Esophagus muscularis mucosa (tissue), 4 donors: ENCODE data around the gene RNF26. TPM values are rescaled to one million over a fixed set of nuclear protein-coding genes. Genes with fewer than 3 reads are reported as not detected.

ENCODE experiments used
- DNase-seq: peaks from one replicate; pipeline ENCODE4 v3.0.0-alpha.2; 2017; ENCODE audit errors: extremely low spot score
- H3K27ac ChIP-seq, 4 donors: fragments of 200-600 bp; sonication (generic); replicated peaks in 1 of 4; 1 replicate in 3 of 4; 2 replicates in 1 of 4; pipeline ENCODE4 v1.5.1; 2016 to 2019; ENCODE audit warnings: mild to moderate bottlenecking in 1 of 4
- H3K27me3 ChIP-seq, 4 donors: fragments of 200-600 bp; sonication (generic); one replicate each; pipeline versions ENCODE4 v1.5.1 to v1.6.0; 2016 to 2019
- H3K36me3 ChIP-seq, 4 donors: fragments of 200-600 bp; sonication (generic); one replicate each; pipeline ENCODE4 v1.5.1; 2016 to 2019
- H3K4me1 ChIP-seq, 4 donors: fragments of 200-600 bp; sonication (generic); one replicate each; pipeline ENCODE4 v1.5.1; 2016 to 2019
- H3K4me3 ChIP-seq, 4 donors: fragments of 200-600 bp; sonication (generic); 1 replicate in 2 of 4; 2 replicates in 2 of 4; pipeline ENCODE4 v1.5.1; 2016 to 2019; ENCODE audit warnings: mild to moderate bottlenecking in 4 of 4, moderate library complexity in 1 of 4
- H3K9me3 ChIP-seq, 4 donors: fragments of 200-600 bp; sonication (generic); 1 replicate in 3 of 4; 2 replicates in 1 of 4; pipeline ENCODE4 v1.5.1; 2016 to 2019
- EP300 ChIP-seq: sonication (generic); formaldehyde crosslinking; IDR thresholded peaks from one replicate; pipeline ENCODE4 v1.6.1; 2017; ENCODE audit warnings: antibody characterized with exemption
- POLR2A ChIP-seq: fragments of 450-650 bp; IDR thresholded peaks from one replicate; pipeline ENCODE4 v1.6.1; 2017; ENCODE audit warnings: antibody characterized with exemption, moderate library complexity, mild to moderate bottlenecking, low read depth
- POLR2AphosphoS5 ChIP-seq, 2 donors: sonication (generic); formaldehyde crosslinking; IDR thresholded peaks; one replicate each; pipeline ENCODE4 v1.6.1; 2017; ENCODE audit warnings: antibody characterized with exemption in 2 of 2
- WGBS: methylation state at CpG from one replicate; pipeline ENCODE4 v1.1.5; 2018; 5-methylcytosine and 5-hydroxymethylcytosine counted together
- intact Hi-C: fragments of 100-400 bp; cut with DNase I; formaldehyde crosslinking; loops from one replicate; pipeline ENCODE4 v1.15.1; 2023
- total RNA-seq, 4 donors: library from RNA; depleted of rRNA; stranded (reverse); fragments of >200 nt; gene quantifications; one replicate each; pipeline versions ENCODE4 v1.1.0 to v1.2.1, GENCODE V29; 2016
- TF ChIP-seq, protein P1 (sequence below), 3 experiments: fragments of 200-600 bp in 2 of 3; fragments of 450-650 bp in 1 of 3; sonication (generic) in 2 of 3; IDR thresholded peaks; one replicate each; pipeline ENCODE4 v1.5.1; 2017 to 2019; ENCODE audit warnings: antibody characterized with exemption in 3 of 3, mild to moderate bottlenecking in 2 of 3, moderate library complexity in 1 of 3

Gene RNF26
- total RNA-seq, 4 donors from 2014 or later = 14.2 to 33.2 (median 20.9) TPM

DNA sequence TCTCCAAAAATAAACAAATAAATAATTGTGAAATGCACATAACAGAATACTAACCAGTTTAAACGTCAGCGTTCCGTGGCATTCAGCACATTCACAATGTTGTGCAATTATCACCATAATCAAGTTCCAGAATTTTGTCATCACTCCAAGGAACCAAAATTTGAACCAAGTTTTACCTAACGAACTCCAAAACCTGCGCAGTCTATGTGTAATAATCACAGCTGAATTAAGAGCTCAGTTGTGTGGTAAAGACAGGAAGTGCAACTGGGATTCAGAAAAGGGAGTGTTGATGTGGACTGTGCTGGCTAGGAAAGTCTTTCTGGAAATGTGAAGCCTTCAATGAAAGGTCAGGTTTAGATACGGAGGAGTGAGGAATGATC is 12.0 kb upstream of the RNF26 start:
- peak overlapping the region; percentile 98 to 99 (median 98) for H3K27ac ChIP-seq
- no peak for DNase-seq
- H3K4me3 ChIP-seq = peak overlapping the region in 2 of 4 donors; percentile 55 to 64
- intact Hi-C loops = loop anchor here (5.0 kb wide), 1 partner anchor 115 kb away; the partner anchor contains the start of gene CBL
- H3K36me3 ChIP-seq = no peaks in the 10 kb centered on the region
- whole genome bisulfite sequencing = 60% methylated on average over 6 of the region's 6 CpGs
- peaks cover 54 to 67% (median 62%) of the 10 kb centered on the region in 4 donors for H3K4me1 ChIP-seq
- no peaks in the 10 kb centered on the region for H3K27me3 ChIP-seq
- TF ChIP-seq, protein P1, sequence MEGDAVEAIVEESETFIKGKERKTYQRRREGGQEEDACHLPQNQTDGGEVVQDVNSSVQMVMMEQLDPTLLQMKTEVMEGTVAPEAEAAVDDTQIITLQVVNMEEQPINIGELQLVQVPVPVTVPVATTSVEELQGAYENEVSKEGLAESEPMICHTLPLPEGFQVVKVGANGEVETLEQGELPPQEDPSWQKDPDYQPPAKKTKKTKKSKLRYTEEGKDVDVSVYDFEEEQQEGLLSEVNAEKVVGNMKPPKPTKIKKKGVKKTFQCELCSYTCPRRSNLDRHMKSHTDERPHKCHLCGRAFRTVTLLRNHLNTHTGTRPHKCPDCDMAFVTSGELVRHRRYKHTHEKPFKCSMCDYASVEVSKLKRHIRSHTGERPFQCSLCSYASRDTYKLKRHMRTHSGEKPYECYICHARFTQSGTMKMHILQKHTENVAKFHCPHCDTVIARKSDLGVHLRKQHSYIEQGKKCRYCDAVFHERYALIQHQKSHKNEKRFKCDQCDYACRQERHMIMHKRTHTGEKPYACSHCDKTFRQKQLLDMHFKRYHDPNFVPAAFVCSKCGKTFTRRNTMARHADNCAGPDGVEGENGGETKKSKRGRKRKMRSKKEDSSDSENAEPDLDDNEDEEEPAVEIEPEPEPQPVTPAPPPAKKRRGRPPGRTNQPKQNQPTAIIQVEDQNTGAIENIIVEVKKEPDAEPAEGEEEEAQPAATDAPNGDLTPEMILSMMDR (IDR thresholded peaks at IDR 0.05) = peak in 1 of 3 experiments; percentile 24
- TF ChIP-seq POLR2AphosphoS5 (IDR thresholded peaks at IDR 0.05) (no peak), POLR2A (no peak)
- H3K9me3 ChIP-seq = no peaks in the 10 kb centered on the region

DNA sequence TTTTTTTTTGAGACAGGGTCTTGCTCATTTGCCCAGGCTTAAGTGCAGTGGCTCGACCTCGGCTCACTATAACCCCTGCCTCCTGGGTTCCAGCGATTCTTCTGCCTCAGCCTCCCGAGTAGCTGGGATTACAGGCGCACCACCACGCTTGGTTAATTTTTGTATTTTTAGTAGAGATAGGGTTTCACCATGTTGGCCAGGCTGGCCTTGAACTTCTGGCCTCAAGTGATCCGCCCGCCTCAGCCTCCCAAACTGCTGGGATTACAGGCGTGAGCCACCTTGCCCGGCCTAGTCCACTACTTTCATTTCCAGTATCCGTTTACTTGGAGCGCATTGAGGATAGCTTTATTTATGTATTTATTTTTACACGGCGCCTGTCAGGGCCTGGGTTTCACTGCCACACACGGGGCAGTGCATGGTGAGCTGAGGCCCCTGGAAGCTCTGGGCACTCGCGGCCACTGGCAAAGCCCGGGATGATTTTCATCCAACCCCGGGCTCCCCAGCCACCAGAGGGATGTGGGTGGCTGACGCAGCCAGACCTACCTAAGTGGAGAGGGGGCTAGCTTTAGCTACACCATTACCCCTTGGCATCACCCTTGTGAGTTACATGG is 11.3 kb upstream of the RNF26 start:
- no peaks in the 10 kb centered on the region for H3K9me3 ChIP-seq
- intact Hi-C loops = loop anchor here (5.0 kb wide), 1 partner anchor 116 kb away; the partner anchor contains the start of gene CBL
- 92% methylated on average over 18 of the region's 20 CpGs for WGBS
- H3K4me3 ChIP-seq = no peak overlapping the region
- peaks cover 48 to 60% (median 55%) of the 10 kb centered on the region in 4 donors for H3K4me1 ChIP-seq
- H3K27me3 ChIP-seq = no peaks in the 10 kb centered on the region
- TF ChIP-seq POLR2AphosphoS5 (IDR thresholded peaks at IDR 0.05) = no peak
- no peak for TF ChIP-seq EP300
- TF ChIP-seq, protein P1 (IDR thresholded peaks at IDR 0.05) = no peak
- TF ChIP-seq POLR2A = no peak
- DNase-seq = no peak
- no peaks in the 10 kb centered on the region for H3K36me3 ChIP-seq
- H3K27ac ChIP-seq = peak overlapping the region; percentile 98 to 99 (median 98)

DNA sequence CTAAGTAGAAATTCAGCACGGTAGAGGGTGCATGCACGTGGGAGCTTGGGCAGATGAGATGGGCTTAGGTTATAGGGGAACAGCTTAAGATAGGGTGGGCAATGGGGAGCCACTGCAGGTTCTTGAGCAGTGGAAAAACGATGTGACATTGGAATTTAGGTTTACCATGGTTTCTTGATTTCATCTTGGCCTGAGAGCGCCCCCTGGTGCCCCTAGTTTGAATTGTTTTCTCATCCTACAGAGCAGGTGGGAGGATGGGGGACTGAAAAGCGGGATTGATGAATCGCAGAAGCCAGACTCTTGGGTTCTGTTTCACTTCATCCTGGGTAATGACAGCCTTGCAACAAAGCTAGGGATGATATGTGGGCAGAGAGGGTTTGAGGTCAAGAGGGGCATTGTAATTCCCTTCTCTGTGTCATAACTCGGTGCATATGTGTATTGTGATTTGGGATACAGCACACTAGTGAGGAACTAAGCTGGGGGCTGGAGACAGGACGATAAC is 10.7 kb upstream of the RNF26 start:
- H3K9me3 ChIP-seq = no peaks in the 10 kb centered on the region
- TF ChIP-seq POLR2A (no peak), EP300 (no peak), POLR2AphosphoS5 (IDR thresholded peaks at IDR 0.05) (peak; percentile 50 to 63)
- TF ChIP-seq, protein P1 (IDR thresholded peaks at IDR 0.05) = peak; percentile 82 to 88 (median 87)
- peaks cover 42 to 55% (median 49%) of the 10 kb centered on the region in 4 donors for H3K4me1 ChIP-seq
- intact Hi-C loops = loop anchor here (5.0 kb wide), 1 partner anchor 116 kb away; the partner anchor contains the start of gene CBL
- H3K27ac ChIP-seq = peak overlapping the region; percentile 98 to 99 (median 98)
- no peaks in the 10 kb centered on the region for H3K36me3 ChIP-seq
- no peaks in the 10 kb centered on the region for H3K27me3 ChIP-seq
- no peak for DNase-seq
- WGBS = 10% methylated on average over 8 of the region's 8 CpGs
- no peak overlapping the region for H3K4me3 ChIP-seq

DNA sequence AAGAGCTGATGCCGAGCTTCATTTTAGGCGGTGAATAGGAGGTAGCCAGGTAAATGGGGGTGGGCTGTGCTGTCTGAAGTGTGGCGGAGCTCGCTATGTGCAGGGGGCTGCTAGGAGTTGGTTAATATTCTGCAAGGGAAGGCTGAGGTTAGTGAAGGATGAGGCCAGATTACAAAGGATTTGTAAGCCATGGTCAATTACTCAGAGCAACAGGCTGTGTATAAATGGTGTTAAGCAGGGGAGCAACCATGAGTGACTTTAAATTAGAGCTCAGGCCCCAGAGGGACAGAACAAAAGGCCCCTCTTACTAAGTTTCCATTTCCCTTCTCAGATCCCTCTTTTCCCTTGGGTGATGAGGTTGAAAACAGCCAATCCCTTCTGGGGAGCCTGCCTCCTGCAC is 10.1 kb upstream of the RNF26 start:
- no peak for DNase-seq
- Histone ChIP-seq H3K9me3 (no peaks in the 10 kb centered on the region), H3K36me3 (no peaks in the 10 kb centered on the region), H3K4me1 (peaks cover 36 to 49% (median 43%) of the 10 kb centered on the region in 4 donors), H3K4me3 (no peak overlapping the region), H3K27ac (peak overlapping the region in 1 of 4 donors; percentile 17), H3K27me3 (no peaks in the 10 kb centered on the region)
- 63% methylated on average over 4 of the region's 4 CpGs for WGBS
- intact Hi-C loops = loop anchor here (5.0 kb wide), 1 partner anchor 117 kb away; the partner anchor contains the start of gene CBL
- no peak for TF ChIP-seq POLR2A
- TF ChIP-seq, protein P1 (IDR thresholded peaks at IDR 0.05) = no peak
- no peak for TF ChIP-seq EP300
- TF ChIP-seq POLR2AphosphoS5 (IDR thresholded peaks at IDR 0.05) = no peak
